HFFc6 (cell line): ENCODE data around the gene PBX1. TPM values are rescaled to one million over a fixed set of nuclear protein-coding genes. Genes with fewer than 3 reads are reported as not detected.
A peak's percentile ranks its signal among the peaks of the same experiment; 100 is the strongest.

Source experiments
- DNase-seq: peaks from one replicate; pipeline ENCODE4 v3.0.0-alpha.2; 2018
- H3K27ac Mint-ChIP-seq: 2 replicates; pipeline ENCODE4 v1.8.0; 2020; ENCODE audit warnings: mild to moderate bottlenecking, mixed read lengths
- H3K27me3 Mint-ChIP-seq: 2 replicates; pipeline ENCODE4 v1.8.0; 2021; ENCODE audit warnings: mild to moderate bottlenecking, moderate library complexity, mixed read lengths; ENCODE audit not compliant: insufficient read depth
- H3K36me3 Mint-ChIP-seq: 2 replicates; pipeline ENCODE4 v1.8.0; 2021; ENCODE audit warnings: low read depth, mixed read lengths
- H3K4me1 Mint-ChIP-seq: 2 replicates; pipeline ENCODE4 v1.8.0; 2020; ENCODE audit warnings: low read depth, mixed read lengths
- H3K4me3 Mint-ChIP-seq: 2 replicates; pipeline ENCODE4 v1.8.0; 2020; ENCODE audit warnings: mild to moderate bottlenecking, moderate library complexity, mixed read lengths
- H3K9me3 Mint-ChIP-seq: 2 replicates; pipeline ENCODE4 v1.8.0; 2020; ENCODE audit warnings: mild to moderate bottlenecking, mixed read lengths
- CTCF ChIP-seq: fragments of 200-600 bp; sonication (generic); IDR thresholded peaks from 2 replicates; pipeline ENCODE4 v1.5.0; 2021; ENCODE audit warnings: antibody characterized with exemption, mild to moderate bottlenecking
- total RNA-seq, 6 experiments: library from RNA; stranded (reverse); fragmentation: NEBNext Ultra II Directional; extraction: Animal tissue kit (Norgen Biotek cat#: 25700); gene quantifications; 2 replicates in 1 of 6; 3 replicates in 5 of 6; pipeline ENCODE4 v1.2.3, GENCODE V29; 2021

PBX1 gene
- total RNA-seq, 6 experiments from 2014 or later, result 35.4 to 42.3 (median 39.1) TPM

GRCh38 chr1:164638492-164639202, 79.7 kb downstream of the PBX1 start:
- Mint-ChIP-seq H3K27me3 (no peaks in the 10 kb centered on the region; the same call in 1 of the 2 replicates), H3K27ac (peak overlapping the region; percentile 92), H3K4me3 (no peak overlapping the region), H3K4me1 (peaks cover 57% of the 10 kb centered on the region), H3K9me3 (no peaks in the 10 kb centered on the region), H3K36me3 (peaks cover 25% of the 10 kb centered on the region)
- no peak for DNase-seq
- TF ChIP-seq CTCF, result no peak

DNA sequence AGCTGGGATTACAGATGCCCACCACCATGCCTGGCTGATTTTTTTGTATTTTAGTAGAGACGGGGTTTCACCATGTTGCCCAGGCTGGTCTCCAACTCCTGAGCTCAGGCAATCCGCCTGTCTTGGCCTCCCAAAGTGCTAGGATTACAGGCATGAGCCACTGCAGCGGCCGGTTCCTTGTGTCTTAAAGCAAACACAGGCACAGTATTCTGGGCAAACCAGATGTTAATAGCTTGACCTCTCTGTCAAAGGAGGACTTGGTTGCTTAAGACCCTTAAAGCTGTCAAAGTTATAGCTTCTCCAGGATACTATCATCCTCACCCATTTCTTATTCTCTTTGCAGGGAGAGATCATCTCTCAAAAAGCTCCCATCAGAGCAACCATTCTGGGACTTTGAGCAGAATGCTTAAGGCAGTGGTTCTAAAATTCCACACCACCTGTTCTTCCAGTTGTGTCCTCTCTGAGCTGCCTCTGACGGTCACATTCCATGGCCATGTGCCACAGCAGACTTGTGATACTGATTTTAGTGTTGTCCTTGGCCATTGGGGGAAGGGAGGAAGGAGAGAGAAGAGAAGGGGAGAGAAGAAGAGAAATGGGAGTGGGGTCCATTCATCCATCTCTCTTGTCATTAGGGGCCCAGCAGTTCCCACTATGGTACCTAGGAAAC, 81.8 kb downstream of the PBX1 start:
- no peaks in the 10 kb centered on the region for H3K27me3 Mint-ChIP-seq
- H3K36me3 Mint-ChIP-seq, result peaks cover 23% of the 10 kb centered on the region
- no peak overlapping the region for H3K4me3 Mint-ChIP-seq
- peak overlapping the region; percentile 74 for H3K27ac Mint-ChIP-seq
- peaks cover 65% of the 10 kb centered on the region for H3K4me1 Mint-ChIP-seq
- no peak for DNase-seq
- TF ChIP-seq CTCF, result no peak
- no peaks in the 10 kb centered on the region for H3K9me3 Mint-ChIP-seq

DNA sequence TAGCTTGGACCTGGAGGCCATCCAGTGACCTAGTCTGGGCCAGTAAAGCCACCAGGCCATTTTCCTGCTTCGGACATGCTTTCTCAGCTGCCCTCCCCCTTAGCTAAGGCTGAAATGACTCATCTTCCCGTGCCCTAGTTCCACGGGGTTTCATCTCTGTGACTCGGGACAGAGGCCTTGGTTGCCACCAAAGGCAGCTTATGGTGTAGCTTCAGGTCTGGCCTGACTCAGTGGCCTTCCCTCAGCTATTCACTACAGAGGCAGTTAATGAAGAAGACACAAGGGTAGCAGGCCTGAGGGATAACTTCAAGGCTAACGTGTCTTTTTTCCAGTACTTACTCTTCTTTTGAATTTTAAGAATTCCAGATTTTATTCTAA, 82.4 kb downstream of the PBX1 start:
- DNase-seq, result peak; percentile 24
- H3K4me3 Mint-ChIP-seq, result no peak overlapping the region
- TF ChIP-seq CTCF, result no peak
- H3K4me1 Mint-ChIP-seq, result peaks cover 60% of the 10 kb centered on the region
- H3K27me3 Mint-ChIP-seq, result no peaks in the 10 kb centered on the region
- H3K27ac Mint-ChIP-seq, result peak overlapping the region; percentile 74
- peaks cover 18% of the 10 kb centered on the region for H3K36me3 Mint-ChIP-seq
- no peaks in the 10 kb centered on the region for H3K9me3 Mint-ChIP-seq

- DNase-seq, result no peak
- Mint-ChIP-seq H3K36me3 (peaks cover 16% of the 10 kb centered on the region), H3K27me3 (no peaks in the 10 kb centered on the region), H3K9me3 (no peaks in the 10 kb centered on the region), H3K4me1 (peaks cover 43% of the 10 kb centered on the region), H3K4me3 (no peak overlapping the region), H3K27ac (no peak overlapping the region)
- TF ChIP-seq CTCF, result no peak
These were observed 84.0 kb downstream of the PBX1 start for GRCh38 chr1:164643018-164643417.

- no peak for DNase-seq
- no peak for TF ChIP-seq CTCF
- Mint-ChIP-seq H3K4me1 (peaks cover 46% of the 10 kb centered on the region), H3K4me3 (no peak overlapping the region), H3K36me3 (peaks cover 9% of the 10 kb centered on the region; the same call in 1 of the 2 replicates), H3K27ac (no peak overlapping the region), H3K27me3 (no peaks in the 10 kb centered on the region; the same call in 1 of the 2 replicates), H3K9me3 (no peaks in the 10 kb centered on the region)
These were observed 85.3 kb downstream of the PBX1 start for GRCh38 chr1:164644268-164644667.
